ENCODE measurements around the gene HOXA7. TPM values are rescaled to one million over a fixed set of nuclear protein-coding genes. Genes with fewer than 3 reads are reported as not detected.

HOXA7 gene
- total RNA-seq, 1 experiment from 2014 or later, result 21.7 TPM

GRCh38 chr7:27148031-27148755, 8.3 kb downstream of the HOXA7 start:
- DNase-seq (ENCODE audit: low read depth), result no peak

DNA sequence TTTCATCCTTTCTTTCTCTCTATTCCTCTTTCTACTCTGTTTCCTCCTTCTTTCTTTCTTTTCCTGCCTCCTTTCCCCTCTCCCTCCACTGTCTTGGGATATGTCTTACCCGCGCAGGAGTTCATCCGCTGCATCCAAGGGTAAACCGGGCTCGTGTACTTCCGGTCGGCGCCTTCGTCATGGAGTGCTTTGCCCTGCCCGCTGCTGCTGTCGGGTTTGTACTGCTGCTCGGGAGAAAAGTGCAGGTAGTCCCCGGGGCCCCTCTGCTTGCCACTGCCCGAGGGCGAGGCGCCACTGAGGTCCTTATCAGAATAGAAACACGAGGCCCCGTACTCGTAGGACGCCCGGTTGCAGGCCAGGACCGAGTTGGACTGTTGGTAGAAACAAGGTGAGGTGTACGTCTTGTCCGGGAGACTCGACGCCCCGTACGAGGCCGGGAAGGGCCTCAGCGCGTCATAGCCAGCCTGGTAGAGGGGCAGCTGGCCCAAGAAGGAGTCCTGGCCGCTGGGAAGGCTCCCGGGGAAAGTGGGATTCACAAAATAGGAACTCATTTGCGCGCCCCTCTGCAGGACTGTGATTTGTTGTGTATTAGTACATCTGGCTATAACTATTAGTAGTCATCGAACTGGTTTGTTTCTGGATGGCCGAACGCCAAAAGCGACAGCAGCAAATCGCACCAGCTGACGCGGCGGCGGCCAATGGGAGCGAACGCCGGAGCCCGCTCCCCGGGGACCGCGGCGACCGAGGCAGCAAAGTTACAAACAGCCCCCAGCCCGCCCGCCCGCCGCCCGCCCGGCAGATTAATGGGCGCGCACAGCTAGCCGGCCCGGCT, 9.1 kb downstream of the HOXA7 start, which contains the start of gene HOXA6:
TSS of gene HOXA6 (minus strand) at position 576 of the 832 bp plus-strand sequence. CDS start at position 551, 25 bp downstream.
- no peak for DNase-seq (ENCODE audit: low read depth)

- DNase-seq (ENCODE audit: low read depth), result no peak
Observed at GRCh38 chr7:27146491-27147198, 9.8 kb downstream of the HOXA7 start.

DNA sequence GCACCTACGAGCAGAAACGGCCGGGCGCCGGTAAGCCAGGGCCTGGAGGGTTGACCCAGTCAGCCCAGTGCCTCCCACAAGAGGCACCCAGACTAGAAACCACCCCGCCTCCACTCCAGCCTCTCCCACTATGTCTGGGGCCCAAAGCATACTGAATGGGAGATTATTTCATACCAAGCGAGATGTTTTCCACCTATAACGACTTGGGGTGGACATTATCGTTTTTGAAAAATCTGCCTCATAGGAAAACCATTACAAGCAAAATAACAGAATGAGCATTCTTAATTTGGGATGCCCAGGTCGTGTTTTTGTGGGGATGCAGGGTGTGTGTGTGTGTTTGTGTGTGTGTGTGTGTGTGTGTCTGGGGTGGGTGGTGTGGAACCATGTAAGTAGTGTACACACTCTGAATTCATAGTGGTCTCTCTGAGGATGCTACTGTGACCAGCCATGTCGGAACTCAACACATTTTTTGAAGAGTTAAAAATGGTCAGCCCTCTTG, 10.5 kb downstream of the HOXA7 start:
- DNase-seq (ENCODE audit: low read depth), result no peak

GRCh38 chr7:27145165-27145913, 11.1 kb downstream of the HOXA7 start:
- no peak for DNase-seq (ENCODE audit: low read depth)

DNA sequence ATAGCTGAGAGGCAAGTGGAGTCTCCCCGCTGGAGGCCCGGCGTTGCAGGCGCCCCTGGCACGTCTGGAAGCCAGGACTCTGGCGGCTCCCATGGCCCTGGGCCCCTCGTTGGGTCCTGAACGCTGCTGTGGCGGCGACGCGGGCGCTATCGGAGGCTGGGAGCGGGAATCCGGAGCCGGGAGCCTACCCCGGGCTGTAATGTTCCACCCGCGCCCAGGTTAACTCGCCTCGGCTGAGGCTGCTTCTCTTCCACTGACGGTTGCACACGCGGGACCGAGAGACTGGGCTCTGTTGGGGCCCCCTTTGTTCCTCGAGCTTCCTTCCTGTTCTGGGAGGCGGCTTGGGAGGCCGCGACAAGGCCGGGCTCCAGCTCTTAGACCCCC, 11.7 kb downstream of the HOXA7 start:
- DNase-seq (ENCODE audit: low read depth), result no peak

DNA sequence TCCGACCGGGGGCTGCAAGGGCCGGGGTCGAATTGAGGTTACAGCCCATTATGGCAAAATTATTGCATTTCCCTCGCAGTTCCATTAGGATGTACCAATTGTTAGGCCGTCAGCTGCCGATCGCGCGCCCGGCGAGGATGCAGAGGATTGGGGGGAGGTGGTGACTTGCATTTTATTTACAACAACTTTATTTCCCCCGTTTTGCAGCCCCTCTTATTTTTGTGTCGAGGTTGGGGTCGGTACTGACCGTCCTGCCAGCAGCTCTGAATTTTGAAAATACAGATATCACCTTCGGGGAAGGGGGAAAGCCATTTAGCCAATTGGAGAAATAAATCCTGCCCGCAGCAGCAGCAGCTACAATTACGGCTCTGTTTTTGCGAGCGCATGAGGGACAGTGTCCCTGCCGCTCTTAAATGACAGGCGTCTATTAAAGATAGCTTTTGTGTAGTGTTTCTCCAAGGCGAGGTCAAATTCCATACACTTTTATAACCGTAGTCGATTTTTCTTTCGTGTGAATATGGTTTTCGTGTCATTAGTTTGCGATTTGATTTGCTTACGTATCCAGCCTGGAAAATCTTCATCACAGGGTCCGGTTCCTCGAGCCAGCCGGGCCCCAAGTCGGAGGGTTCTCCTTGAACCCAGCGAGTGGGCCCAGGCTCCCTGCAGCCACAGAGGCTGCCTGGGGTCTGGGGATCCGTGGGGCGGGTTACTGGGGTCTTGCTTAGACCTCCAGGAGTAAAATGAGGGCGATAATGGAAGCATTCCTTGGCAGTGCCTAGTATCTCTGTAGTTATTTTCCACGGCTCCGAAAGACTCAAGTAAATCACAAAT, 12.3 kb downstream of the HOXA7 start:
- no peak for DNase-seq (ENCODE audit: low read depth)

- DNase-seq (ENCODE audit: low read depth), result peak; percentile 97
Observed at GRCh38 chr7:27143023-27143949, 13.2 kb downstream of the HOXA7 start, which contains the start of gene HOXA5. Gene HOXA5, minus strand, starts transcription at chr7:27143681. Its CDS starts 74 bp downstream, at chr7:27143607.

- no peak for DNase-seq (ENCODE audit: low read depth)
Observed at GRCh38 chr7:27142580-27143022, 13.9 kb downstream of the HOXA7 start.

GRCh38 chr7:27141923-27142579, 14.4 kb downstream of the HOXA7 start:
- DNase-seq (ENCODE audit: low read depth), result peak; percentile 78

DNA sequence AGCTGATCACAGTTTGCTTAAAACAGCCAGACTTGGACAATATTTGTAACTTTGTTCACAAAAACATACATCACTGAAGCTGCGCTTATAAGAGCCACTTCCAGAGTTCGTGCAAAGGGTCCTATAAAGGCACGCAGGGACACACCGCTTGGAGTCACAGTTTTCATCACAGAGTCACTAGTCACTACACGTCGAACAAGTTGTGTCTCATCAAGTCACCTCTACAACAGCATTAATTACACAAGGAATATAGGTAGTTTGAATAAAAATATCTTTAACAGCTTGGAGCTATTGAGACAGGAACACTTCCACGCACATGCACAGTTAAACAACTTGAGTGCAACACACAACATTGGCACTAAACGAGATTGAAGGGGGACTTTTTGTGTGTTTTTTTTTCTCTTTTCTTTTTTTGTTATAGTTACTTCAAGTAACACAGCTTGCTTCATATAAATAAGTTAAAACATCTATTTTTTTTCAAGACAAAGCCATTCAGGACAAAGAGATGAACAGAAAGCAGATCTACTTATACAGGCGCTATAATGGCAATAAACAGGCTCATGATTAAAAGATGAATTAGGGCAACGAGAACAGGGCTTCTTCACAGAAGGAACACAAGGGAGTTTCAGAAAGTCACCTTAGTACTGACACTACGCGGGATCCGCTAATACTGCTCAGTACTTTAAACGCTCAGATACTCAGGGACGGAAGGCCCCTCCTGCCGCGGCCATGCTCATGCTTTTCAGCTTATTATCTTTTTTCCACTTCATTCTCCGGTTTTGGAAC, 15.1 kb downstream of the HOXA7 start:
- no peak for DNase-seq (ENCODE audit: low read depth)

DNA sequence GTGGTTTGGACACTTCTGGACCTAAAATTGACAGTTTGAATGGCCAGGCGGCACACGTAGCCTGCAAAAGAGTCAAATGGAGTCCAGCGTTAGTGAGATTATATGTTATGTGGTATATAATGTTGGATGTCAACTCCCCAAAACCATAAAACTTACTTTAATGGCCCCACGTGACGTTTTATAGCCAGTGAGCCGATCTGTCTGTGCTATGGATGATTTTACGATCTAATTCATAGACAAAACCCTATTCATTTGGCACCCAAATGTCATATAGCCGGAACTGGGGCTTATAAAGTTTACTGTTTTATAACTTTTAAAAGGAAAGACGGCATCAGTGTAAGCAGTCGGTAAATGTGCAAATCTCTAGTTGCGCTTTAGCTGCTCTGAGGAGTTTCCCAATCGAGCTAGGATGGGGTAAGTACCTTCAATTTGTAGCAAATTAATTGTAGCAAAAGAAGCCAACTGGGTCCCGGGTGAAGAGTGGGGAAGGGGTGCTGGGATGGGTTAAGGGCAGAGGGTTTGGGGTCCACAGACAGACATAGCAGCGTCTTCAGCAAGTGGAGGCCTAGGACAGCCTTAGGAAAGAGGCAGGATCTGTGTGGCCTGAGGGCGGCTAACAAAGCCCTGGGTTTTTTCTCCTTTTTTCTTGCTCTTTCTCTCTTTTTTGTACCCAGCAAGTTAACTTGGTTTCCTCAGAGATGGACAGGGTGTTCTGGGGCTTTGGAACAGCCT, 16.2 kb downstream of the HOXA7 start:
- no peak for DNase-seq (ENCODE audit: low read depth)

DNA sequence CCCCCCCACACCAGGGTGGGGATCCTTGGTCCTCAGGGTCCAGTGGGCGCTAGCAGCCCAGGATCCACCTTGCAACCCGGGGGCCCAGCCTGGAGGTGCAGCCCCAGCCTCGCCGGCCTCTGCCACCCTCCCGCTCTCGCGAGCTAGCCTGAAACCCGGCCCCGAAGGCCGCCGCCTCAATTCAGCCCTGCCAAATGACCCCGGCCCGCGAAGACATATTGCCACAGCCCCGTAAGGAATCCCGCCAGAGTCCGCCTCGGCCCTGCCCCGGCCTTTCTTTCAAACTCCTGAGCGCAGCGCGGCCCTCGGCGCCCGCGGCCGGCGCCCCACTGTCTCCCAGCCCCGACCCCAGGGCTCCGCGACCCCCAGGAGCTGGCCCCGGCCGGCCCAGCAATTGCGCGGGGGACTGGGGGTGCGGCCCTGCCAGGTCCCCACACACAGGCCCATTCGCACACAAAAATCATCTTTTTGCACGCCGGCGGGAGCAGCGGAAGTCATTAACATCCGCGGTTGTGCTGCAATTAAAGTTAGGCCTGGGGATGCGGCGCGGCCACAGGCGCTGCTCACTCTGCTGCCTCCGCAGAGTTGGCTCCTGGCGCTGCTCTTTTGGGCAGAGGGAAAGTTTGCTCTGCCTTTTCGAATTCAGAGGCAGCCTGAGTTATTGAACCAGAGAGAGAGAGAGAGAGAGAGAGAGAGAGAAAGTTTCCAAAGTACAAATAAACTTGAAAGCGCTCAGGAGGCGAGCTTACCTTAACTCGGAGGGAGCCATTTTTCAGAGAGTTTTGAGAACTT, 16.9 kb downstream of the HOXA7 start:
- DNase-seq (ENCODE audit: low read depth), result peak; percentile 64

DNA sequence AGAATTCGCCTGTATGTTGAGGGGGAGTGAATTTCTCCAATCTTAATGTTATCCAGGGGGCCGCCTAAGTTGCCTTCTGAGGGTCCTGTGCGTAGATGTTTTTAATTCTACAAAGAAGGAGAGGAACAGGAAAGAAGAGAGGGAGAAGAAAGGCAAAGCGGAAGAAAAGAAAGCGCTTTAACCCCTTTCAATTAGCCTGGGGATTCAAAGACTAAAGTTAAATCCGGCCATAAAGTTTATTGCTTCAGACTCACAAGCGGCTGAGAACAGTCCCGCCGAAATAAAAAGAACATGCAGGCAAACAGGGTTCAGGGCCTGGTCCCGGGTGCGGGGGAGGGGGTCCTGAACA, 17.5 kb downstream of the HOXA7 start:
- no peak for DNase-seq (ENCODE audit: low read depth)

DNA sequence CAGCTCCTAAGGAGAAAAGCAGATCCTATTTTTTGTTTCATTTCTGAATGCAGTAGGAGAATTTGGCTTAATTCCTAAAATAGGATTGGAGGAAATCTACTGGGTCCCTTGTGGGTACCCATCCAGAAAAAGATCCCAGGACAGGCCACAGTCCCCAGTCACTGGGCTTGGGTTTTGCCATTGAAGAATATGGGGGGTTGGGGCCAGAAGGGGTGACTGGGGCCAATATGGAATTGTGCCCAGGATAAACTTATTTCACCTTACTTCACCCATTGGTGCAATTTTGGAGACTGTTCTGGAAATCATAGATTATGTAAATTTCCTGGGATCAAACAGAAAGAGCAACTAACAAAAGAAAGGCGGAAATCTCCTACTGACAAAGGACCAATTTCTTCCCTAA, 18.0 kb downstream of the HOXA7 start:
- no peak for DNase-seq (ENCODE audit: low read depth)

- DNase-seq (ENCODE audit: low read depth), result no peak
Observed at GRCh38 chr7:27137640-27138315, 18.7 kb downstream of the HOXA7 start.

All from Daoy (cell line).